HG03378 (cell line): ENCODE results near the gene ATG5.
A peak's percentile ranks its signal among the peaks of the same experiment; 100 is the strongest.
"Not testable (repeated sequence)": the region's sequence is repeated elsewhere in the genome, so short reads cannot be mapped to it uniquely, and the experiment has no call there.

Experiments used
- ATAC-seq: cut with Tn5 transposase; IDR thresholded peaks from one replicate; pipeline ENCODE4 v1.9.1; 2021; ENCODE audit warnings: mild to moderate bottlenecking, moderate library complexity; ENCODE audit not compliant: unreplicated experiment

ATG5 gene

GRCh38 chr6:106160189-106160588 is 165.4 kb downstream of the ATG5 start:
- no peak for ATAC-seq

DNA sequence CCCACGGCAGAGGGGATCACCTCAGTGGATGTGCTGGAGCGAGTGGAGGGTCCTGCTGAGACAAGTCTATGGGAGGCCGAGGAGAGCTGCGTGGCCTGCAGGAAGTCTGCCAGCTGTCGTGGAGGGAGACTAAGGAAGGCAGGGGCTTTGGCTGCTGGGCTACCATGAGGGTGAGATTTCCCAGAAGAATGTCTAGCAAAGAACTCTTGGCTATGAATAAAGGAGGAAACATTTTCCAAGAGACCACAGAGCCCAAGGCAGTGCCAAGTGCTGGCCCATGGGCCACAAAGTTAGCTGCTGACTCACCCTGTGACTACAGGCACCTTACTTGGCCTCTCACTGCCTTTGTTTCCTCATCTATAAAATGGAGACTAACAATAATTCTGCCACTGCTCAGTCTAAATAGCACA is 166.0 kb downstream of the ATG5 start:
- ATAC-seq: no peak

- ATAC-seq: no peak
Measured at GRCh38 chr6:106158816-106159215, 166.7 kb downstream of the ATG5 start.

GRCh38 chr6:106156863-106157262 is 168.7 kb downstream of the ATG5 start:
- no peak for ATAC-seq

- no peak for ATAC-seq
Measured at GRCh38 chr6:106156413-106156812, 169.1 kb downstream of the ATG5 start.

GRCh38 chr6:106155219-106155830 is 170.2 kb downstream of the ATG5 start:
- ATAC-seq: no peak

DNA sequence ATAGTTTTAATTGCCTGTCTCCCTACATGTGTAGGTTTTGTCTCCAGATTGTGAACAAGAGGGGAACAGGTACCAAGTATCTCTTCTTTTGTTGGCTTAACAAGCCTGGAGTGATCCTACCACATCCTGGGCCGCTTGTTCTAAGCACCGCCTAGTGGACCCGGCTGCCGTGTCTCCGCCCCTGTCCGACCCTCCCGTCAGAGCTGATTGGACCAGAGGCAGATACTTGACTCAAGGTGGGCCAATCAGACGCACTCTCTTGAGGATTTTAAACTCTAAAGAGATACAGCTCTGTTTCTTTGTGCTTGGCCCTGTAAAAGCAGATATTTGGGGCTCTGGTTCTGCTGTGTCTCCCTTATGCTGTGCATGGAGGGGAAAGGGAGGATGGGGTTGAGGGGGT is 171.2 kb downstream of the ATG5 start:
- no peak for ATAC-seq

DNA sequence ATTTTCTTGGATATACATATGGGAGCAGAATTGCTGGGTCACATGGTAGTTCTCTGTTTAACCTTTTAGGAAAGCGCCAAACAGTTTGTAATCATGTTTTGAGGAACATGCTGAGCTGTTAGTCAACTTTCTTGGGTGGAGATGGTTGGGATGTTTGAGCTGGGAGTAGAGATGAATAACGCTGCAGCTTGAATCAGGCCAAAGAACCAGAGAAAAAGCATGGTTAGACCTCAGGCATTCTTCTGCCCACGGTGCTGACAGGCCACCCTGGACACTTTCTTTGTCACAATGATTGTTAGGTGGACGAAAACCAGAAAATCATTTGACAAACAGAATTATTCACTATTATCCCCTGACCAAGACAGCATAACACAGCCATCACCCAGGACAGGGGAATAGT is 172.6 kb downstream of the ATG5 start:
- ATAC-seq: no peak

GRCh38 chr6:106152476-106152875 is 173.1 kb downstream of the ATG5 start:
- ATAC-seq: not testable (repeated sequence)

GRCh38 chr6:106149472-106150069 is 176.0 kb downstream of the ATG5 start:
- ATAC-seq: no peak

GRCh38 chr6:106147476-106147875 is 178.1 kb downstream of the ATG5 start:
- ATAC-seq: no peak

GRCh38 chr6:106146852-106147351 is 178.7 kb downstream of the ATG5 start:
- ATAC-seq: peak; percentile 62

- peak; percentile 23 for ATAC-seq
Measured at GRCh38 chr6:106145741-106146227, 179.8 kb downstream of the ATG5 start.

GRCh38 chr6:106145144-106145543 is 180.4 kb downstream of the ATG5 start:
- ATAC-seq: no peak

DNA sequence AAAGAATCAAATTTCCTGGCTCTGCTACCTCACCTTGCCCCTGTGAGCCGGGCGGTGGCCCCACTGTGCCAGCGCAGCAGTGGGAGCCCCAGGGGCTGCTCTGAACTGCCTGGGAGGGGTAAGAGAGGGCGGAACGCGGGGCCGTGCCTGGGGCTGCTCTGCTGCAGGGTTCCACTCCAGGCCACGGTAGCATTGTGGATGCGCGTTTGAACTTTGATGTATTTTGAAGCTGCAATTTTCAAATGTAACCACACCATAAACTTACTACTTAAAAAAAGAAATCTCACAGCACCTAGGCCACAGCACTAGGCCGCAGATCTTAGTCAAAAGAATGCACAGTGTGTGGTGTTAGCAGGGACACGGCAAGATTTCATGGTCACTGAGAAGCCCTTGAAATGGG is 181.9 kb downstream of the ATG5 start:
- no peak for ATAC-seq

GRCh38 chr6:106142876-106143431 is 182.6 kb downstream of the ATG5 start:
- no peak for ATAC-seq

DNA sequence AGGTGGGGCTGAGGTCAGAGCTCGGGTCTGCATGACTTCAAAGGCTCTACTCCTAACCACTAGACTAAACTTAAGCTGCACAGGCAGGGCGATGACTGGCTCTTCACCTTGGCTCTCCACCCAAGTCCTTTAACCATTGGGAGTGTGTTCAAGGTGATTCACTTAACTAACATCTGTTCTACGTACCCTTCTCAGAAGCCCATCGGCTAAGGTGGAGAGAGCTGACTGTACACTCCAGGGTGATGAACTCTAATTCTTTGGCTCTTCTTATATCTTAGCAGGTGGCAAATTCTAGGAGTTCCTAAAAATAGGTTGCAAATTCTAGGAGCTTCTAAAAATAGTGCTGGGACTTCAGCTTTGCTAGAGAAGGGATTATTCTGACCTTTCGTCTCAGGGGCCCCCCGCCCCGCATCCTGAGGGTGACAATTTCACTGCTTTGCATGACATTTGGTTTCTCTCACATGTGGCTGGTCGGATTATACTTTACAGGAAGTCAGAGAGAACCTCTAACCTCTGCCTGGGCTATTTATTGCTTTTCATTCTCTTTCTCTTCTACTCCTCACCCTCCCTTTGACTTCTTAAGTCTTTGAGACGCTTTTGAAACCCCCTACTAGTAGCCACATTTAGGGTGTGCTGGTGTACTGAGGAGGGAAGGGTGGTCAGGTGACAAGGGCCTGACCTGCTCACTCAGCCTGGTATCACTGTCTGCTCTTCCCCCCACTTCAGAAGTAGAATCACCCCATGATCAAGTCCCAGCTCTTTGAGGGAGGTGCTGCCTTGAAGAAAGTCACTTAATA is 183.9 kb downstream of the ATG5 start:
- peak; percentile 83 for ATAC-seq

- ATAC-seq: no peak
Measured at GRCh38 chr6:106138151-106138550, 187.4 kb downstream of the ATG5 start.

GRCh38 chr6:106136845-106137244 is 188.7 kb downstream of the ATG5 start:
- ATAC-seq: no peak

- ATAC-seq: no peak
Measured at GRCh38 chr6:106135911-106136571, 189.5 kb downstream of the ATG5 start.
